HG02840 (cell line): ENCODE data around the gene CCNK.

ENCODE experiments used
- ATAC-seq: cut with Tn5 transposase; IDR thresholded peaks from one replicate; pipeline ENCODE4 v1.9.1; 2021; ENCODE audit warnings: mild to moderate bottlenecking, moderate library complexity, moderate number of reproducible peaks; ENCODE audit not compliant: unreplicated experiment, low FRiP score

Gene CCNK

GRCh38 chr14:99549684-99550083 is 68.5 kb downstream of the CCNK start:
- ATAC-seq = no peak

GRCh38 chr14:99550387-99550992 is 69.3 kb downstream of the CCNK start:
- no peak for ATAC-seq

- ATAC-seq = no peak
Measured at GRCh38 chr14:99551034-99551922, 70.1 kb downstream of the CCNK start.

GRCh38 chr14:99552021-99552553 is 70.9 kb downstream of the CCNK start:
- no peak for ATAC-seq

- ATAC-seq = no peak
Measured at GRCh38 chr14:99552572-99553216, 71.5 kb downstream of the CCNK start.

- ATAC-seq = no peak
Measured at GRCh38 chr14:99554184-99554583, 73.0 kb downstream of the CCNK start.

GRCh38 chr14:99554757-99555531 is 73.7 kb downstream of the CCNK start:
- ATAC-seq = no peak

- no peak for ATAC-seq
Measured at GRCh38 chr14:99556134-99556791, 75.1 kb downstream of the CCNK start.

GRCh38 chr14:99559286-99559990 is 78.2 kb downstream of the CCNK start:
- ATAC-seq = no peak

GRCh38 chr14:99560403-99560802 is 79.2 kb downstream of the CCNK start:
- no peak for ATAC-seq

GRCh38 chr14:99560922-99561683 is 79.9 kb downstream of the CCNK start:
- ATAC-seq = no peak

GRCh38 chr14:99561864-99562263 is 80.7 kb downstream of the CCNK start:
- ATAC-seq = no peak
